WERI-Rb-1 (cell line): ENCODE data around the gene KXD1.

Source experiments
- DNase-seq: peaks from one replicate; pipeline ENCODE4 v3.0.0-alpha.2; 2020
- H3K27ac ChIP-seq: fragments of 250-450 bp; sonication (Bioruptor Pico); 2 replicates; pipeline ENCODE4 v1.5.1; 2020; ENCODE audit warnings: mild to moderate bottlenecking, moderate library complexity
- H3K27me3 ChIP-seq: fragments of 250-450 bp; sonication (Bioruptor Pico); 2 replicates; pipeline ENCODE4 v1.5.1; 2021; ENCODE audit warnings: mild to moderate bottlenecking, low read depth, moderate library complexity; ENCODE audit not compliant: insufficient read depth, severe bottlenecking
- H3K36me3 ChIP-seq: fragments of 250-450 bp; sonication (Bioruptor Pico); 2 replicates; pipeline ENCODE4 v1.5.1; 2020; ENCODE audit warnings: mild to moderate bottlenecking, moderate library complexity
- H3K4me3 ChIP-seq: 2 replicates; pipeline ENCODE4 v1.5.1; 2011; ENCODE audit warnings: low read depth, mild to moderate bottlenecking, control low read depth, low read length
- H3K9me3 ChIP-seq: fragments of 250-450 bp; sonication (Bioruptor Pico); 2 replicates; pipeline ENCODE4 v1.5.1; 2021; ENCODE audit warnings: mild to moderate bottlenecking, moderate library complexity; ENCODE audit not compliant: severe bottlenecking
- TF ChIP-seq, protein P1 (sequence below): IDR thresholded peaks from 2 replicates; pipeline ENCODE4 v1.5.1; 2011; ENCODE audit warnings: low read depth, mild to moderate bottlenecking, control low read depth, inconsistent platforms, low read length

KXD1 gene

DNA sequence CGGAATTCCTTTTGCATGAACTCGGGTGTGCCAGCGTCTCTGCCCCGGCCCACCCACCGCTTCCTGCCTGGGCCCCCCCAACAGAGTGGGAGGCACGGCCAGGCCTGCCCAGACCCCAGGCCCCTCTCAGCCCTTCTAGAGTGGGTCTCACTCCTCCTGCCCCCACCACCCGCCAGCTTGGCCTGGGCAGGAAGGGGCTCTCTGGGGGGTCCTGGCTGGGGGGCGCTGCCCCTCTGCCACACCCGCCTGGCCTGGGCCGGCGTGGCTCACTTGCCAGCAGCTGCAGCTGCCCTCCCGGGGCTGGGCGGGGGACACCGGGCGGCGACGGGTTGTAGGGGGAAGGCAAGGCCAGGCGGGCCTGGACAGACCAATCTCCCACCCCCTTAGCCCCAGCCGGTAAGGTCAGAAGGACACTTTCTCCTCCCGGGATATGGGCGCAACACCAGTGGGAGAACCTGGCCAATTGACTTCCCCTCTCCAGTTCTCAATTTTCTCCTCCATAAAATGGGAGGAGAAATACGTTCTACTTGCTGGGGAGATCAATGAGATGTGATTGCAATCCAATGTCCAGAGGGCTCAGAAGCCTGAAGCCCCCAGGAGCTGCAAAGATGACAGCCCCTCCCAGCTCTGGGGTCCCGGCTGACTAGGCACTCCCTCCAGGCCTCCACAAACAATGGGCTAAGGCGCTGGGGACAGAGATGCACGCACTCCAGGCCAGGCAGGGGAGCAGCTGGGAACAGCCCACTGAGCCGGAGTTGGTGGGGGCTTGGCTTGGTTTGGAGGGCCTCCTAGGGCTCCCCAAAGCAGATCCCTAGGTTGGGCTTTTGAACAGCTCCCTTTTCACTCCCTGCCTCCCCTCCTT is 46.5 kb downstream of the KXD1 start:
- no peak overlapping the region for H3K4me3 ChIP-seq
- no peak for DNase-seq
- H3K9me3 ChIP-seq, result no peaks in the 10 kb centered on the region
- H3K27ac ChIP-seq, result no peak overlapping the region
- peaks cover 21% of the 10 kb centered on the region for H3K27me3 ChIP-seq
- H3K36me3 ChIP-seq, result peaks cover 2% of the 10 kb centered on the region; the same call in 1 of the 2 replicates
- TF ChIP-seq, protein P1, sequence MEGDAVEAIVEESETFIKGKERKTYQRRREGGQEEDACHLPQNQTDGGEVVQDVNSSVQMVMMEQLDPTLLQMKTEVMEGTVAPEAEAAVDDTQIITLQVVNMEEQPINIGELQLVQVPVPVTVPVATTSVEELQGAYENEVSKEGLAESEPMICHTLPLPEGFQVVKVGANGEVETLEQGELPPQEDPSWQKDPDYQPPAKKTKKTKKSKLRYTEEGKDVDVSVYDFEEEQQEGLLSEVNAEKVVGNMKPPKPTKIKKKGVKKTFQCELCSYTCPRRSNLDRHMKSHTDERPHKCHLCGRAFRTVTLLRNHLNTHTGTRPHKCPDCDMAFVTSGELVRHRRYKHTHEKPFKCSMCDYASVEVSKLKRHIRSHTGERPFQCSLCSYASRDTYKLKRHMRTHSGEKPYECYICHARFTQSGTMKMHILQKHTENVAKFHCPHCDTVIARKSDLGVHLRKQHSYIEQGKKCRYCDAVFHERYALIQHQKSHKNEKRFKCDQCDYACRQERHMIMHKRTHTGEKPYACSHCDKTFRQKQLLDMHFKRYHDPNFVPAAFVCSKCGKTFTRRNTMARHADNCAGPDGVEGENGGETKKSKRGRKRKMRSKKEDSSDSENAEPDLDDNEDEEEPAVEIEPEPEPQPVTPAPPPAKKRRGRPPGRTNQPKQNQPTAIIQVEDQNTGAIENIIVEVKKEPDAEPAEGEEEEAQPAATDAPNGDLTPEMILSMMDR, result no peak

DNA sequence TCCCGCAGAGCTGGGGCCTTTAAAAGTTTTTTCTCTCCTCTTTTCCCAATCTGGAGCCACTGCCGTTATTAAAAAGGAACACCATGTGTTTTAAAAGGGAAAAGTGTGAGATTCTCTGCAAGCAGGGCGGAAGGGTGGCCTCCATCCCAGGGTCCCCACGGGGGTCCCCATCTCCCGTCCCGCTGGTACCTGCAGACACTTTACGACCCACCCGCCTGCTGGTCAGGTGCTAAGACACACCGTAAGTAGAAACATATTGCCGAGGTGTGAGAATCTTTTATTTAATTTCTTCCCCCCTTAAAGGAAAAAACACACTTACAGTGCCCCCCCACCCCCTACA is 47.1 kb downstream of the KXD1 start:
- no peak overlapping the region for H3K4me3 ChIP-seq

DNA sequence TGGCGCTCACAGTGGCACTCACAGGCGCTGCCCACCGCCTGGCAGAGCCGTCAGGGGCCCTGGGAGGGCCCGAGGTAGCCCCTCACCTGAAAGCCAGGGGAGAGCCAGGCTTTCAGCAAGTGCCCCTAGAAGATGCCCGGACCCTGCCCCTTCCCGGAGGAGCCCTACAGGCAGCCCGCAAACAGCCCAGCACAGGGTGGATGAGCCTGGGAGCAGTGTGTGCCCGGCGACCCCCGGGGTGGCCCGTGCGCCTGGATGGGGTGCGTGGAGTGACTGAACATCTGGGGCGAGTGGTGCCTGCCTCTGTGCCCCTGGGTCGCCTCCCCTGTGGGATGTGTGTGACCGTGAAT is 47.5 kb downstream of the KXD1 start:
- Histone ChIP-seq H3K9me3 (no peaks in the 10 kb centered on the region), H3K27me3 (peaks cover 30% of the 10 kb centered on the region), H3K27ac (no peak overlapping the region), H3K4me3 (no peak overlapping the region), H3K36me3 (peaks cover 2% of the 10 kb centered on the region; the same call in 1 of the 2 replicates)
- TF ChIP-seq, protein P1, result no peak
- DNase-seq, result no peak

More for the DNA sequence above, 47.1 kb downstream of the KXD1 start:
- Histone ChIP-seq H3K36me3 (peaks cover 2% of the 10 kb centered on the region; the same call in 1 of the 2 replicates), H3K9me3 (no peaks in the 10 kb centered on the region), H3K27me3 (peaks cover 27% of the 10 kb centered on the region), H3K27ac (no peak overlapping the region)
- no peak for DNase-seq
- TF ChIP-seq, protein P1, result no peak

DNA sequence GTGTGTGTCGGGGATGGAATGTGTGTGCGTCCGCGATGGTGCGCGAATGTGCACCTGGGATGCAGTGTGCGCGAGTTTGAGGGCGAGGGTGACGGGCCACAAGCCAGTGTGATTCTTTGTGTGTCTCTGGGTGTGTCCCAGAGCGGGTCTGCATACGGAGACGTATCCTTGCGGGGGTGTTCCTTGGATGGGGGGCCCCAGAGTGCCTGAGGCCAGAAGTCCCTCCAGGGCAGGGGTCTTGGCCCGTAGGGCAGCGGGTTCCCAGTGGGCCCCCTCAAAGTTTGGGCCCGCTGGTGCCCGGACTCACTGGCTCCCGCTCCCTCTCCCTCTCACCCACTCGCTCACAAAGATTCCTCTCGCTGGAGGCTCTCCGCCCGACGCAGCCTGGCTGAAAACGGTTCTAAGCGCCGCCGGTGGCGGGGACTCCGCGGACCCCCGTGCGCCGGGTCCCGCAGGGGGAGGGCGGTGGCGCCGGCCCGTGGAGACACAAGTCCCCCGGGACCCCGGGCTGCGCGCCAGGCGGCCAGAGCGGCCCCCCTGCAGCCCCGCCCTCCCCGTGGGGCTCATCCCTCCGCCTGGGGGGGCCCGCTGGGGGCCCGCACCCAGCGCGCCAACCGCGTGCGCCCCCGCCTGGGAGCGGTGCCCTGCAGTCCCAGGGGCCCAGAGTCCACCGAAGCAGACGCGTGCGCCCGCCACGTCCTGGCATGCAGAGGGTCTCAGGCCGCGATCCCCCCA is 48.0 kb downstream of the KXD1 start:
- no peaks in the 10 kb centered on the region for H3K9me3 ChIP-seq
- peak overlapping the region; percentile 66 for H3K4me3 ChIP-seq
- H3K36me3 ChIP-seq, result peaks cover 2% of the 10 kb centered on the region; the same call in 1 of the 2 replicates
- peak overlapping the region; percentile 36; the same call in 1 of the 2 replicates for H3K27ac ChIP-seq
- no peak for DNase-seq
- peaks cover 36% of the 10 kb centered on the region for H3K27me3 ChIP-seq
- TF ChIP-seq, protein P1, result no peak

DNA sequence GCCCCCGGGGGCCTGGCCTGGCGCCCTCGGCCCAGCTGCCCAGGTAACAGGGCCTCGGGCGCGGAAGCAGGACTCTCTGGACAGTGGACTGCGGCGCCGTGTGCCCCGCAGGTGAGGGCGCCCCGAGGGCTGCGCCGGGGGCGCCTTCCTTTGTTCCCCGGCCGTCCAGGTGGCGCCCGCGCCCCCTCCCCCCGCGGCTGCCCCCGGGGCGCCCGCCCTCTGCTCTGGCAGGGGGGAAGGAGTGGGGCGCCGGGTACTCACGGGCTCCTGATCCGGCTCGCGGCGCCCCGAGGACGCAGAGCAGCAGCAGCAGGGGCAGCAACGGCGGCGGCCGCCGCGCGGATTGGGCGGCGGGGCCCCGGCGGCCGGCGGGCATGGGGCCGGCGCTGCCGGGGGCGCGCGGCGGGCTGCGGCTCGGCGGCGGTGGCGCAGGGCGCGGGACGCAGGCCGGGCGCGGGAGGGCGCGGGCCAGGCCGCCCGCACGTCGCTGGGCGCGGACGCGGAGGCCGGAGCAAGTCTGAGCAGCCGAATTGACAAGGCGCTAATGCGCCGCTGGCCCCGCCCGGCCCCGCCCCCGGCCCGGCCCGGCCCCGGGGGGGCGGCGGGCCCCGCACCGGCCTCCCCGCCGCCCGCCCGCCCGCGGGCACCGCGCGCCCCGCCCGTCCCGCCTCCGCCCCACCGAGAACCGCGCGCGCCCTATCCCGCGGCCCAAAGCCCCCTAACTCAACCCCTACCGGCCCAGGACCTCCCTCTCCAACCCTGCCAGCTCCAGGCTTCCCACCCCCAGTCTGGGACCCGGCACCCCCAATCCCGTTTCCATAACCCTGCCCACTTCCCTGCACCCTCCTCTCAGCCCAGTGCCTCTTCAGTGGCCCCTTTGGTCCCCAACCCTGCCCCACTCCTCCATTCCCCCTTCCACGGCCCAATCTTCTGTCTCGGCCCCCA is 48.9 kb downstream of the KXD1 start, which contains the start of gene CRLF1:
CRLF1 (minus strand) TSS at position 519 of the 945 bp plus-strand sequence; CDS start at position 376, 143 bp downstream.
- H3K36me3 ChIP-seq, result peaks cover 2% of the 10 kb centered on the region; the same call in 1 of the 2 replicates
- no peaks in the 10 kb centered on the region for H3K9me3 ChIP-seq
- peak within 1 kb of the TSS; percentile 36; the same call in 1 of the 2 replicates for H3K27ac ChIP-seq
- H3K27me3 ChIP-seq, result peaks cover 43% of the 10 kb centered on the region
- TF ChIP-seq, protein P1, result no peak
- no peak for DNase-seq
- H3K4me3 ChIP-seq, result peak within 1 kb of the TSS; percentile 66
